ENCODE measurements around the gene CCDC86.
A peak's percentile ranks its signal among the peaks of the same experiment; 100 is the strongest.

Gene CCDC86

GRCh38 chr11:60830478-60831142 is 11.3 kb upstream of the CCDC86 start:
- no peak for DNase-seq (ENCODE audit: low spot score)

GRCh38 chr11:60831143-60831500 is 10.8 kb upstream of the CCDC86 start:
- peak; percentile 73 for DNase-seq (ENCODE audit: low spot score)

- DNase-seq (ENCODE audit: low spot score): no peak
These were observed 10.3 kb upstream of the CCDC86 start for GRCh38 chr11:60831501-60832079.

- no peak for DNase-seq (ENCODE audit: low spot score)
These were observed 7.0 kb upstream of the CCDC86 start for GRCh38 chr11:60834742-60835533.

GRCh38 chr11:60835534-60835846 is 6.4 kb upstream of the CCDC86 start:
- DNase-seq (ENCODE audit: low spot score): no peak

GRCh38 chr11:60836866-60837515 is 4.9 kb upstream of the CCDC86 start:
- DNase-seq (ENCODE audit: low spot score): no peak

- no peak for DNase-seq (ENCODE audit: low spot score)
These were observed 3.8 kb upstream of the CCDC86 start for GRCh38 chr11:60838132-60838531.

GRCh38 chr11:60840470-60841430 is 1.2 kb upstream of the CCDC86 start:
- DNase-seq (ENCODE audit: low spot score): no peak

GRCh38 chr11:60842668-60843600 is 1.0 kb downstream of the CCDC86 start:
- no peak for DNase-seq (ENCODE audit: low spot score)

GRCh38 chr11:60844045-60844869 is 2.3 kb downstream of the CCDC86 start:
- DNase-seq (ENCODE audit: low spot score): no peak

- DNase-seq (ENCODE audit: low spot score): no peak
These were observed 2.9 kb downstream of the CCDC86 start for GRCh38 chr11:60844870-60845221.

- DNase-seq (ENCODE audit: low spot score): no peak
These were observed 3.4 kb downstream of the CCDC86 start for GRCh38 chr11:60845338-60845737.

GRCh38 chr11:60847281-60847680 is 5.4 kb downstream of the CCDC86 start:
- no peak for DNase-seq (ENCODE audit: low spot score)

- no peak for DNase-seq (ENCODE audit: low spot score)
These were observed 6.0 kb downstream of the CCDC86 start for GRCh38 chr11:60847896-60848295.

- DNase-seq (ENCODE audit: low spot score): no peak
These were observed 6.8 kb downstream of the CCDC86 start for GRCh38 chr11:60848714-60849151.

GRCh38 chr11:60849641-60850520 is 8.0 kb downstream of the CCDC86 start:
- DNase-seq (ENCODE audit: low spot score): no peak

GRCh38 chr11:60851327-60852104 is 9.6 kb downstream of the CCDC86 start:
- DNase-seq (ENCODE audit: low spot score): no peak

Measured in SK-N-DZ (cell line).